Hindlimb muscle (tissue), 1 donor: ENCODE measurements around the gene CELF4. TPM values are rescaled to one million over a fixed set of nuclear protein-coding genes. Genes with fewer than 3 reads are reported as not detected.
A peak's percentile ranks its signal among the peaks of the same experiment; 100 is the strongest.

ENCODE experiments used
- DNase-seq: peaks from one replicate; pipeline ENCODE4 v3.0.0-alpha.2; 2013
- polyA plus RNA-seq: library from polyadenylated mRNA; unstranded; fragments of 120-200 nt; gene quantifications from one replicate; pipeline ENCODE4 v1.2.1, GENCODE V29; 2013; ENCODE audit not compliant: insufficient read length

The CELF4 gene
- polyA plus RNA-seq, 1 donor = 0.84 TPM

DNA sequence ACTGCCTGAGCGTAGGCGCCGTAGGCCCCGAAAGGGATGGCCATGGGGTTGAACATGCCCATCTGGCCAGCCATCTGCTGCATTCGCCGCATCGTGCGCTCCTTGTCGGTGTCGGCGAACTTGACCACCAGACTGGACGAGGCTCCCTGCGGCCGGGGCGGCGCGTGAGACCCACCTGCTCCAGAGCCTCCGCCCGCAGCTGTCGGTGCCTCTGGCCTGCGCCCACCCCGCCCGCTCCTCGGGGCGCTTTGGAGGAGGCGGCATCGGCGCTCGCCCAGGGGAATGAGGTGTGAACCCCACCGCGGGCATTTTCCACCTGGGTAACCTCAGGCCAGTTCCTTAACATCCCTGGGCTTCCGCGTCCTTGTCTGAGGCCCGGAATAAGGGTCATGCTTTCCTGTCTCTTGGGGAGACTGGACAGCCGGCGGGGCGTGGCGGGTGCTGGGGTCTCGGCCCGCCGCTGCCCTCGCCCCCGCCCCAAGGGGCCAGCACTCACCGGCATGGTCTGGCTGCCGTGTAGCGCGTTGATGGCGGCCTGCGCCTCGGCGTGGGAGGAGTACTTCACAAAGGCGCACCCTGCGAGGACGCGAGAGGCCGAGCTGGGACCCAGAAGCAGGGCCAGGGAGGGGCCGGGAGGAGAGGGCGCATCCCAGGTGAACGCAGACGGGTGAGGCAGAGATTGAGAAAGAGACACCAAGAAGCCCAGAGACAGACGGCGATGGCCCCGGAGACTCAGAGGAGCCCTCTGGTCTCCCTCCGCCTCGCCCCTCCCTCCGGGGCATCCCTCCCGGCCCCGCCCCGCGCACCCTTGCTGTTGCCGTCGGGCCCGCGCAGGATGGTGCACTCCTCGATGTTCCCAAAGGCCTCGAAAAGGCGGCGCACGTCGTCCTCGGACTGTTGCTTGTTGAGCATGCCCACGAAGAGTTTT is 291.0 kb downstream of the CELF4 start:
- no peak for DNase-seq

DNA sequence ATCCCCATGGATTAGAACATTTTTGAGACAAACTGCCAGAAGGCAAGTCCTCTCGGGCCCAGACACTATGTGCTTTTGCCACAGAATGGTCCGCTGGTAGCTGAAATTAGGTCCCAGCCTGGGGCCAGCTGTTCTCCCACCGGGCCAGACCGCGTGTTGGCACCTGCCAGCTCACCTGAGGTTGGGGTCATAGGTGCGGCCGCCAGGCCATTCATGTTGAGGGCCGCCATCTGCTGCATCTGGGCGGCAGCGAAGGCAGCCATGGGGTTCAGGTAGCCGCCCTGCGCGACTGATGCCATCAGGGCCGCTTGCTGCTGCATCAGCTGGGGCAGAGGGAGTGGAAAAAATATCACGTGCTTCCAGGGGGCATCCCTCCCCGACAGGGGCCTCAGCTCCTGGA is 292.8 kb downstream of the CELF4 start:
- DNase-seq = no peak

DNA sequence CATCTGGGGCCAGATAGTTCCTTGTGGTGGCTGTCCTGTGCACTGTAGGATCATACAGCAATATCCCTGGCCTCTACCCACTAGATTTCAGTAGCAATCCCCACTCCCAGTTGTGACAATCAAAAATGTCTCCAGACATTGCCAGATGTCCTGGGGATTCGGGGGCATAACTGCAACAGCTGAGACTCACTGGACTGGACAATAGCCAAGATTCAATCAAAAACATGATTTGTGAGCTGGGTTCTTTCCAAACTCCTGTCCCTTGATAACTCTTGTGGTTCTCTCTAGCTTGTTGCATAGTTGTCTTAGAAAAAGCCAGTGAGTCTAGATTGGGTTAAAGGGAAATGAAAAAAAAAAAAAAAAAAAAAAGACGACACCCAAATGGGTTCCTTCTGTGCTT is 293.4 kb downstream of the CELF4 start:
- no peak for DNase-seq

DNA sequence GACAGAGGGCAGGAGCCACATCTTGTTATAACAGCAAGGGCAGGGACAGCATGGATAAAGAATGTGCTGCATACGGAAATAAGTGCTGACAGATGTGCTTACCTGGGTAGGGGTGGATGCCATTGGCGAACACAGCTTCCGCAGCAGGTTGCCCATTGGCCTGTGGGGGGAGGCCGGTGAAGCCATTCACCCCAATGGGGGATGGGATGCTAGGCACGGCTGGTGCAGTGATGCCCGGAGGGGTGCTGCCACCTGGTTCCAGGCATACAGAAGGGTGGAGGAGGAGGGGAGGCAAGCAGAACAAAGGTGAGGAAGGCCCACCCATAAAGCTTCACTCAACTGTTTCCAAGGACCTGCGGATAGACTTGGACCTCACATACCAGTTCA is 294.9 kb downstream of the CELF4 start:
- DNase-seq = no peak

DNA sequence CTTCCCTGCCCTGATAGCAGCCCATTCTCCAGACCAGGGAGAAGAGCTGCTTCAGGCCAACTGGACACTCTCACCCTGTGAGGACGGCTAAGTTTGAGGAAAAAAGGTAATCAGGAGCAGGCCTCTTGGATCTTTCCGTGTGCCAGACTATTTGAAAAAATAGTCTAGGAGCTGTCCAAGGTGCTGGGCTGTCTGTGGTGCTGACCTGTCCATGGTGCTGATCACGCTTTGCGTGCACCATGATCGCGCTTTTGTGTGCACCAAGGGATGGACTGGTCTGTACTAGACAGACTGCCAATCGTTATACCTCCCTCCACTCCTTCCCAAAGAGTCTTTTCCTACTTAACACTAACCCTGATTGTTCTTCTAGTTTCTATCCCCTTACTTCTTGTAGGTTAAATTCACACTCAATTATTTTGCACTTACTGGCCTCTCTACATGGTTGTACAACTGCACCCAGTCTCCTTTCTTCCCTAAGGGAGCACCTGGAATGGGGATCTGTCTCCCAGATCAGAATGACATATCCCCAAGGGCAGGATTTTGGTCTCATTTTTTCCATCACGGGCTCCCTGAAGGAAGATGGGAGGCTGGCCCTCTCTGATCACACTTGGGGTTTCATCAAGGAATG is 295.4 kb downstream of the CELF4 start:
- peak; percentile 77 for DNase-seq

DNA sequence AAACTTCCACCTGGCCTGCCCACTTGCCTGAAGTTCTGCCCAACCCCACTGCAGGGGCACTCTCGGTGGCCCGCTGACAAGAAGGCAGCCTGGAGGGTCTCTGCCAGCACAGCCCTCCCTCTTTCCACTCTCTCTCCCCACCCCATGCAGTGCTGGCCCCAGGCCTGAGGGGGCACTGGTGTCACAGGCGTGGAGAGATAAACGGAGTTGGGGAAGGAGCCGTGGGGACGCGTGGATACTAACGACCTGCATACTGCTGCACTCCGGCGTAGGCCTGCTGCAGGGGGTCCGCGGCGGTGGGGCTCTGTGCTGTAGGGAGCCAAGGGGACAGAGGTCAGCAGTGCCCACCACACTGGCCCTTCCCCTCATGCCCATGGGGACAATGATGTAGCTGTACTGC is 299.3 kb downstream of the CELF4 start:
- no peak for DNase-seq

DNA sequence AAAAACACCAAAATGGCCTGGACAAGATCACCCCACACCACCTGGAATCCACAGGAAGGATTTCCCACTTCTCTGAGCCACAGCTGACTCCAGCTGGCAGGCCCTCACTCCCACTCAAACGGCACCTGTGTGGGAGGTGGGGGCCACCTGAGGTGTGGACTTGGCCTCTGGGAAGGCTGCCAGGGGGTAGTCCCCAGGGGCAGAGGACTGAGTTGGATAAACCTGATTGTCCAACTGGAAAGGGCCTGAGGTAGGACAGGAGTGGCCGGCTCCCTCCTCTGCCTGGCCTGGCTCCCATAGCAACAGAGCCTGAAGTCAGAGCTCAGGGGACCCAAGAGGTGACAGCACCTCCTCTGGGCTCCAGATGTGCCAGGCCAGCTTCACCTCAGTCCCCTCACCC is 300.2 kb downstream of the CELF4 start:
- DNase-seq = no peak

DNA sequence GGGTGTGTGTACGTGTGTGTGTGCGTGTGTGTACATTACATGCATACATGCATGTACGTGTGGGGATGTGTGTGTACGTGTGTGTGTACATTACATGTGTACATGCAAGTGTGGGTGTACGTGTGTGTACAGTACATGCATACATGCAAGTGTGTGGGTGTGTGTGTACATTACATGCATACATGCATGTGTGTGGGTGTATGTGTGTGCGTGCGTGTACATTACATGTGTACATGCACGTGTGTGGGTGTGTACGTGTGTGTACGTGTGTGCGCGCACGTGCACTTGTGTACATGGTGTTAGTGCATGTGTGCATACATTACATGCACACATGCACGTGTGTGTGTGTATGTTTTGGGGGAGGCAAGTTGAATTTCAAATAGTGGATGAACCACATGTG is 300.6 kb downstream of the CELF4 start:
- no peak for DNase-seq

DNA sequence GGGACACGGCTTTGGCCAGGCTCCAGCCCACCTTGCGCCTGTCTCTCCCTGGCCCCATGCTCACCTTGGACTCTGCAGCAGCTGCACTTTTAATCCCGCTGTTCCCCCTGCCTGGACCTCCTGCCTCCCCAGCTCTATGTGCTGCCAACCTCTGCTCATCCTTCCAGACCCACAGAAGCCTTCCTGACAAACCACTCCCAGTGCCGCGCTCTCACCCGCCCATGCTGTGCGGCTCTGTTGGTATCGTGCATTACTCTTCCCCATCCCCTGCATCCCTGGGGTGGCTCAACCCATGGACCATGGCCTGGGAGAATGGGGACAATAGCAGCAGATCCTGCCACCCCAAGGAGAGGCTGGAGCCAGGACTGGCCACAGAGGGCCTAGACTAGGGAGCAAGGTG is 303.6 kb downstream of the CELF4 start:
- DNase-seq = no peak

DNA sequence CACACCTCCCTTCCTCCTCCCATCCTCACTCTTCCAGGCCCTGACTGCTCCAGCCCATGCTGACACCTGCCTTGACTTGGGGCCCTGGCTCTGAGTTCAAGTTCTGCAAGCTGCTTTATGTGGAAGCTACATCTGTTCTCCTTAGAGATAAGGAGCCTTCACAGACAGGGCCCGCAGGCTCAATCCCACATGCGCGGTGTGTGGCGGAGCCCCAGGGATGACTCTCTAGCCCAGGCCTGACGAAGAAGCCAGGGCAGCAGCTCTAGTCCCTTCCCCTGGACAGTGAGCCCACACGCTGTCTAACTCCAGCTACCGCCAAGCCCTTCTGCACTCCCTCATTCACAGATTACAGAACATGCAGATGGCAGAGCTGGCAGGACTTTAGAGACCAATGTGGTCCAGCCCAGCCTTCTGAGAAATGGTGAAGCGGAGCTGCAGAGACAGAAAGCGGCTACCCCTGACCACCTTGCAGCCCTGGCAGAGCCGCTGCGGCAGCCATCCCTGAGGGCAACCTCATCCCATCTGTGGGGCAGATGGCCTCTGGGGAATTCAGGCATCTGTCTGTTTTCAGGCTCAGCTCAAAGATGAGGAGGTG is 304.3 kb downstream of the CELF4 start:
- DNase-seq = no peak

DNA sequence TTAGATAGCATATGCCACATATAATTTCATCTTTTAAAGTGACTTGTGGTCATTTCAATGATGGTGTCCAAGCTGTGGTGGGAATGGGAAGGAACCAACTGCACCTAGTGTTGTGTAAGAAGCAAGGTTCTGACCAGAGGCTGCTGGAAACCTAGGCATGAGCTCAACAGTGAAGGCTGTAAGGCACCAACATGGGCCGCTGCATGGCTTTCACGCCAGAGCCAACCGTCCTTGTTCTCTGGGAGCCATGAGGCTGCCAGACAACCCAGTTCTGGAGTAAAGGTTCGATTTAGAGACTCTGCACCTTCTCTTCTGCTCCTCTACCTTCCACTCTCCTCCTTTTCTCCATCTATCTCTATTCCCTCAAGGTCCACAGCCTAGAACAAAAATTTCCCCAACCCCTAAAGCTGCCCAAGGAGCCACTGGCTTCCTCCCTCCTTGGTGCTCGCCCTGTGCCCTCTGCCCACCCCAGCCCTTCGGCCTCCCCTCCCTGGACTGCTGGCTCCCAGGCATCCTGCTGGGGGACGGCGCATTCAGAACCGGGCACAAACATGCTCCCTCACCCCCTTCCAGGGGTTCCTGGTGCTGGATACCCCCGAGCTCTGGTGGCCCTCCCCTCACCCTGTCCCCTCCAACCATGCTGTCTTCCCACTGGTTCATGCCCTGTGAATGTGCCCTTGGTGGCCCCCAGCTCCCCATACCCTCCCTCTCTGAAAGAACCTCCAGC is 305.1 kb downstream of the CELF4 start:
- no peak for DNase-seq

DNA sequence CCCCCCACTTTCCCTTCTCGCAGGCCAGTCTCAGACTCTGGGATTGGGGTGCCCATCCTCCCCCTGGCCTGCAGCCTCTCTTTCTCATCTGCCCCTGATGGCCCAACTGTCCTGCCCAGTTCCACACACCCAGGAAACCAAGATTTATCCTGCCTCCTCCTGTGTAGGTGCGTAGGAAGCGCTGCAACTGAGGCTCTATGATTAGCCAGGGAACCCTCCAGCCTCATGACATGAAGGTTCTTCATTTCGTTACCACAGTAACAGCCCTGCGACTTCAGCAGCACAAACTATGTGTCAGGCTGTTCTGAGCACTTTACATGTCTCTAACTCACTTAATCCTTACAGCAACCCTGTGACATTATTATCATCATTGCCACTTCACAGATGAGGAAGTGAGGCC is 305.9 kb downstream of the CELF4 start:
- DNase-seq = no peak

DNA sequence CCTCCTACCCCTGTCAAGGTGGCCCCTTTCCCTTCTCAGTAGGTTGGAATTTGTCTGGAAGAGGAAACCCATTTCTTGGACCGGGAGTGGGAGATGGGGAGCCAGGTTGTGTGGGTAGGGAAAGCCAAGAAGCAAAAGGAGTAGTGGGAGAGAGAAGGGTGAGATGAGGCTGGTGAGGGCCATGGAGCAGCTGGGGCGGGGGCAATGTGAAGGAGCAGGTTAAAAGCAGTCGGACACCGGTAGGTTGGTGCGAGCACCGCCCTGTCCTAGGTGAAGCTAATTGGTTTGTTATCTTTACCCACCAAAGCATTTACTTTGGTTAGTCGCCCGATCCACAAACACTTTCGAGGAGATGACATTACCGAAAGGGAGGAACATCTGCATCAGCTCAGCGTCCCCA is 306.8 kb downstream of the CELF4 start:
- DNase-seq = no peak

DNA sequence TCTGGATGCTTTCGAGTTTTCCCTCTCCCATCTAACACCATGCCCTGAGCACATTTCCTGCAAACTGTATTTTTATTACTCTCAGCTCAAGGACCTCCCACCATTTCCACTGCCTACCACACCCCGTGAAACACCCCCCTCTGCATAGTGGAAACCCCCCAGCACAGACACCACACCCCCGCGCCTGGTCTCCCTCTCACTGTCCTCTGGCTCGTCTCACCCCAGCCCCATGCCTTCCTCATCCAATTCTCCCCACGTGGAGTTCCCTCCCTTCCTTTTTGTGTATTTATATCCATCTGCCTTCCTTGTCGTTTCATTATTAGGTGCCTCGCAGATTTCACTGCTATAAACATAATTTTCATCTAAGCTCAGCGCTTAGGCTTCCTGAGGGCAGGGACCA is 307.5 kb downstream of the CELF4 start:
- DNase-seq = no peak

DNA sequence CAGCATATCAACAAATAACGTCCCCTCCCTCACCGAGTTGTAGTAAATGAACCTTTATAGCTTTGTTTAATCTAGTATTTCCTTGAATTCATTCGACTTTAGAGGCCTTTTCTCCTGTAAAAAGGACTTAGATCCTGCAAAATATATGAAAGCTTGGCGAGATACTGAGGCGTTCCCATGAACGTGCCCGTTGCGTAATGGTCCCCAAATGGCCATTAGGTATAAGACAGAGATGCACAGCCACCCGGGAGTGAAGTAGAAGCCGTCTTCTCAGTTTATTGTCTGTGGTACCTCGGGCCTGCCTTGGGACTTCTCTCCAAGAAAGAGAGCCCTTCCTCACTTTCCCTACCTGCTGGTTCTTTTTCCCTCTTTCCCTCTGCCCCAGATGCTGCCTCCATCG is 310.6 kb downstream of the CELF4 start:
- no peak for DNase-seq

DNA sequence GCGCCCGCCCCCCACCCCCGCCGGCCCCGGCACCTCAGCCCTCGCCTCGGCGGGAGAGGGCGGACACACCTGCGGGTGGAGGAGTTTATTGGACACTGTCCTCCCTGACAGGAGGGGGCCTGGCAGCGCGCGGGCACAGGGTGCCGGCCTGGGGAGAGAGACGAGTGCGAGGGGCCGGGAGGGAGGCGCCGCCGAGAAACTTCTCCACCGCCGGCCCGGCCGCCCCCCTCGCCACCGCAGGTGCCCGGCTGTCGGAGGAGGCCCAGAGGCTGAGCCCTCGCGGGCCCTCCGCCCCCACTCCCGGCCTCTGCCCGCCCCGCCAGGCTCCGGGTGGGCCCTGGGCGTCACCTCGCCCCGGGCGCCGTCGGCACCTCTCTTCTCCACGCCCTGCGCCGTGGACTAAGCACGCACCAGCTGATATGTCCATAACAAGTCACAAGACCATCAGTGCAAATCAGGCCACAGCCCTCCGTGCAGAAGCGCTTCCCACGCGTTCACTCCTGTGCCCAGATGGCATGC is 311.3 kb downstream of the CELF4 start:
- DNase-seq = no peak

DNA sequence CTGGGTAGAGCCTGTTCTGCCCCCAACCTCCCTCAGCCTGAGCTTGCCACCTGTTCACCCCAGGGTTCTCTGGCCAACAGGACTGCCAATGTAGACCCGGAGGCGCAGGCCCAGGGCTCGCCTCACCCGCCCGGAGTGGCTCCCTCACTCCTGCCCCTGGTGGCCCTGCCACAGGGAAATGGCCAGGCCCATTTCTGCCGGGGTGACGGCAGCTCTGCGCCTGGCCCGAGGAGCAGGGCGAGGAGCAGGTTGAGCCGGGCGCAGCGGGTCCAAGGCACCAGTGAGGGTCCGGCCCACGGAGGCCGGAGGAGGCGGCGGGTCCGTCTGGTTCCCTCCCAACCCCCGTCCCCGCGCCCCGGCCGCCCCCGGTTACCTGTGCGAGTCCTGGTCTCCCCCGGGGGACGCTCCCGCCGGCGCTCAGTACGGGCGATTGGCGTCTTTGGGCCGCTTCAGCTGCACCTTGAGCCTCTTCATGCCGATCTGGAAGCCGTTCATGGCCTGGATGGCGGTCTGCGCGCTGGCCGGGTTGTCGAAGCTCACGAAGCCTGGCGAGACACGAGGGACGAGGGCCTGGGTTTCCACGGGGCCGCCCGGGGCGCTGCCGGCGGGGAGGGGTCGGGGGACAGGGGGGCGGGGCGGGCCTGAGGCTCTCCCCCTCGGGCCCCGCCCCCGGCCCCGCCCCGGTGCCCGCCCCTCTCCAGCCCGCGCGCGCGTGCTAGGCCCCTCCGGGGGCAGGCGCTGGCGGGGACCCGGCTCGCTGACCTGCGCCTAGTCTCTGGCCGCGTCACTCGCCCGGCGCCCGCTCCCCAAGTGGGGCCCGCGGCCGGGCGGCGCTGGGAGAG is 312.0 kb downstream of the CELF4 start:
- no peak for DNase-seq

DNA sequence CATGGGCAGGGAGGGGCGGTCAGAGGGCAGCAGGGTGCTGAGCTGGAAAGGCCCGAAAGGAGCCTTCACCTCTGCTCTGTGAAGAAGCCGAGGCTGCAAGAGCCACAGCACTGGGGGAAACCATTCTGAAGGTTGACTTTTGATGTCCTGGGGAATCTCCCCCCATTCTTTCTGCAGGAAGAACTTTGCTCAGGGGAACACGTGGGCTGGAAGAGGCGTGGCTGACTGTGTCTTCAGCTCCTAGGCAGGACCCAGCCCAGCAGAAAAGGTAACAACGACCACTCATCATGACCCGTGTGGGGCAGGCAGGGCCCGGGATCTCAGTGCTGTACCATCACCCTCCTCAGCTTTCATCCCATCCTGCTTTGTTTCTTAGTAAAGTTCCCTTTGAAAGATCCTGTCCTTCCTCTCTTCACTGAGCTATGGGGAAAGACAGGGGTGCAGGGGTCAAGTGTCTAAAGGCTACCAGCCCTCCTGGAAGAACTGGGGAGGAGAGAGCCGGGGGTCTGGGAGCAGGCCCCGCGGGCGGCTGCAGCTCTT is 312.7 kb downstream of the CELF4 start:
- DNase-seq = no peak

DNA sequence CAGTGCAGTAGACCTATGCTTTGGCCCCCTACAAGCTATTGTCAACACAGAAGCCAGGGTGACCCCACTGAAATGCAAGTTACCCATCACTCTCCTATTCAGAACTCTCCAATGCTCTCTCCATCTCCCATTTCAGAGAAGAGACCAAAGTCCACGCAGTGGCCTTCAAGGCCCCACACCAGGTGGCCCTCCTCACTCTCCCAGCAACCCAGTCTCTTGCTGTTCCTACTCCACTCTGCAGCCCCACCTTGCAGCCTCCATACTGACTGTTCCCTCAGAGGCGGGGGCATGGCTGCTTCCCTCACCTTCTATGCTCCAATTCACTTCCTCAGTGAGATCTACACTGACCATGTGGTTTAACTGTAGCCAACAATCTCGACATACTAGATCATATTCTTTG is 313.3 kb downstream of the CELF4 start:
- no peak for DNase-seq

DNA sequence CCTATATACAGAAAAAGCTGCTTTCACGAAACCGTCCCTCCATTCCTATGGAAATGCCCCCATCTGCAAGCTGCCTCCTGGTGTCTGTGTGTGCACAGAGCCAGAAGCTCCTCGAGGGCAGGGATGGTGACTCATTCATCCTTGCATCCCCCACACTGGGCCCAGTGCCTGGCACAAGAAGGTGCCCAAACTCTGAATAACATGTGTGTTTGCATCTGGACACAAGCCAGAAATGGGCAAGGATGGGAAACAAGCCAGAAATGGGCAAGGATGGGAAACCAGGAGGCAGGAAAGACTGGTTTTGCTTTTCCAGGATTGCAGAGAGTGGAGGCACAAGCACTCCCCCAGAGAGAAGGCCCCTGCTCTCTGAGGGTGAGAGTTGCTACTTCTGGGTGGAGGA is 313.9 kb downstream of the CELF4 start:
- DNase-seq = no peak

DNA sequence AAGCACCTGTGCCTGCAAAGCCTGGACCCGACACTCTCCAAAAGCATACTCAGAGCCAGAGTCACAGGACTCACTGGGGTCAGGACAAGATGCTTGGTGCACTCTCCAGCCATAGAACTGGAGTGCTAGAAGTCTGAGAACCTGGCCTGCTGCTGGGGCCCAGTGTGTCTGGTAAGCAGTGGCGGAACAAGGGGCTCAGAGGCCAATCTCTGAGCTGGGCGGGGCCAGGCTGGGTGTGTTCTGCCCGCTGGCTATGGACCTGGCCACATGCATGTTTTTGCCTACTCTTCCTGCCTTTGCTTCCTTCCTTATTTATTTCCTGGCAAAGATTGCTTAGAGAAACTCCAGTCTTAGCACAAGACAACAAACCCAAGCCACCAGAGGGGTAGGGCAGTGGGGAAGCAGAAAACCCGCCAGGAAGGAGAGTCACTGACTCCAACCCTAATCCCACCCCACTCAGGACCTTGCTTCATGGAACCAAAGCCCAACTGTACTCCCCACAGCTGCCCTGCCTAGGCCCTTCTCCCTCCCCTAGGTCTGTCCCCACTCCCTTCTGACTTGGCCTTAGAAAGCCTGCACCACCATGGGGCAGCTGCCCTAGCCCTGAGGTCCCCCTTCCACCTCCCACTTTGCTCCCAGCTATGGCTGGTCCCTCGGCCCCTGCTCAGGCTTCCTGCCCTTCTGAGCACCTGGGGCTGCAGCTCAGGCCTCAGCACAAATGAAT is 315.5 kb downstream of the CELF4 start:
- no peak for DNase-seq
